SU-DHL-6 (cell line): Measurements from ENCODE around the gene PCDHGA6.
"Not testable (repeated sequence)": the region's sequence is repeated elsewhere in the genome, so short reads cannot be mapped to it uniquely, and the experiment has no call there.

Experiments used
- H2AFZ ChIP-seq: fragments of 200-600 bp; sonication (generic); 2 replicates; pipeline ENCODE4 v1.6.1; 2014; ENCODE audit warnings: low read depth, mild to moderate bottlenecking, moderate library complexity, mixed read lengths, antibody characterized with exemption, low read length; ENCODE audit not compliant: severe bottlenecking
- H3F3A ChIP-seq: fragments of 200-600 bp; shearing (Covaris generic); 2 replicates; pipeline ENCODE4 v1.6.0; 2016; ENCODE audit warnings: antibody characterized with exemption, mild to moderate bottlenecking; ENCODE audit not compliant: insufficient read depth
- H3K27ac ChIP-seq: fragments of 200-600 bp; sonication (generic); 2 replicates; pipeline ENCODE4 v1.5.1; 2016; ENCODE audit warnings: low read depth, mild to moderate bottlenecking, low read length, moderate library complexity, mixed read lengths
- H3K27me3 ChIP-seq: fragments of 200-600 bp; sonication (generic), shearing (Covaris generic); 2 replicates; pipeline ENCODE4 v1.6.0; 2014; ENCODE audit warnings: mild to moderate bottlenecking, low read length
- H3K36me3 ChIP-seq: fragments of 200-600 bp; sonication (generic); 2 replicates; pipeline ENCODE4 v1.6.1; 2014; ENCODE audit warnings: mild to moderate bottlenecking, low read length, mixed read lengths
- H3K4me2 ChIP-seq: fragments of 300-600, 200-600 bp; shearing (Covaris generic), sonication (generic); 2 replicates; pipeline ENCODE4 v1.6.0; 2014; ENCODE audit warnings: low read length, low read depth, mild to moderate bottlenecking; ENCODE audit not compliant: poor library complexity, severe bottlenecking
- H3K4me3 ChIP-seq: fragments of 200-600 bp; sonication (generic); 2 replicates; pipeline ENCODE4 v1.5.1; 2014; ENCODE audit warnings: antibody characterized with exemption, low read length, mild to moderate bottlenecking, mixed read lengths; ENCODE audit not compliant: insufficient read depth, poor library complexity, severe bottlenecking
- H3K79me2 ChIP-seq: fragments of 200-600 bp; sonication (generic); 2 replicates; pipeline ENCODE4 v1.6.1; 2014; ENCODE audit warnings: mild to moderate bottlenecking, low read length, moderate library complexity; ENCODE audit not compliant: insufficient read depth
- H3K9ac ChIP-seq: fragments of 200-600 bp; sonication (generic); 2 replicates; pipeline ENCODE4 v1.7.0; 2014; ENCODE audit warnings: mild to moderate bottlenecking, low read length
- H3K9me2 ChIP-seq: fragments of 200-600 bp; sonication (generic); replicated peaks from 2 replicates; pipeline ENCODE4 v1.6.1; 2014; ENCODE audit warnings: low read length; ENCODE audit not compliant: insufficient read depth
- H3K9me3 ChIP-seq: fragments of 200-600 bp; sonication (generic); 2 replicates; pipeline ENCODE4 v1.6.1; 2014; ENCODE audit warnings: low read length, mixed read lengths; ENCODE audit not compliant: insufficient read depth
- H4K20me1 ChIP-seq: fragments of 200-600 bp; sonication (generic); 2 replicates; pipeline ENCODE4 v1.6.1; 2014; ENCODE audit warnings: low read depth, mild to moderate bottlenecking, antibody characterized with exemption, low read length, moderate library complexity, mixed read lengths
- CTCF ChIP-seq: fragments of 200-600 bp; sonication (generic); IDR thresholded peaks from one replicate; pipeline ENCODE4 v1.5.1; 2017; ENCODE audit warnings: antibody characterized with exemption, mild to moderate bottlenecking, low read length, moderate library complexity; ENCODE audit not compliant: insufficient read depth, poor library complexity, severe bottlenecking
- EZH2phosphoT487 ChIP-seq: fragments of 200-600 bp; sonication (generic), shearing (Covaris generic); conservative IDR thresholded peaks from 2 replicates; pipeline ENCODE4 v1.6.1; 2018; ENCODE audit warnings: mild to moderate bottlenecking, antibody characterized with exemption, low read length, moderate library complexity, mixed read lengths

PCDHGA6 gene

GRCh38 chr5:141411575-141411974, 37.9 kb downstream of the PCDHGA6 start:
- TF ChIP-seq EZH2phosphoT487 (no peak), CTCF (no peak)
- no peak overlapping the region for H3K4me2 ChIP-seq

GRCh38 chr5:141412854-141413539, 39.3 kb downstream of the PCDHGA6 start, which contains the start of gene PCDHGA10:
PCDHGA10 (plus strand) TSS chr5:141412987; CDS start chr5:141413176, 189 bp downstream.
- Histone ChIP-seq H3K36me3 (no peaks in the 10 kb centered on the region), H3K9ac (no peak within 1 kb of the TSS), H3K9me3 (peaks cover 15% of the 10 kb centered on the region; the same call in 1 of the 2 replicates), H3K79me2 (0 out of 2 replicates have a peak, but pooled peaks cover 3% of the 10 kb centered on the region), H2AFZ (no peak within 1 kb of the TSS), H3K9me2 (no peaks in the 10 kb centered on the region), H3K27me3 (no peaks in the 10 kb centered on the region), H3F3A (0 out of 2 replicates have a peak, but pooled peaks cover 5% of the 10 kb centered on the region), H3K27ac (no peak within 1 kb of the TSS), H3K4me3 (no peak within 1 kb of the TSS), H3K4me2 (no peak within 1 kb of the TSS), H4K20me1 (no peaks in the 10 kb centered on the region)
- TF ChIP-seq CTCF = no peak
- TF ChIP-seq EZH2phosphoT487 = no peak

More at GRCh38 chr5:141411575-141411974, 37.9 kb downstream of the PCDHGA6 start:
- no peak overlapping the region for H3K9ac ChIP-seq
- peaks cover 7% of the 10 kb centered on the region for H3K36me3 ChIP-seq
- no peak overlapping the region for H3K4me3 ChIP-seq
- no peak overlapping the region for H3K27ac ChIP-seq
- H3K79me2 ChIP-seq = 0 out of 2 replicates have a peak, but pooled peaks cover 3% of the 10 kb centered on the region
- no peaks in the 10 kb centered on the region for H3K9me2 ChIP-seq
- H3K27me3 ChIP-seq = no peaks in the 10 kb centered on the region
- peaks cover 26% of the 10 kb centered on the region; the same call in 1 of the 2 replicates for H3K9me3 ChIP-seq
- no peaks in the 10 kb centered on the region for H4K20me1 ChIP-seq
- H2AFZ ChIP-seq = no peak overlapping the region
- 0 out of 2 replicates have a peak, but pooled peaks cover 5% of the 10 kb centered on the region for H3F3A ChIP-seq

GRCh38 chr5:141413540-141414069, 39.9 kb downstream of the PCDHGA6 start:
- no peak overlapping the region for H2AFZ ChIP-seq
- H3K4me2 ChIP-seq = no peak overlapping the region
- H3K9me3 ChIP-seq = peaks cover 12% of the 10 kb centered on the region; the same call in 1 of the 2 replicates
- no peaks in the 10 kb centered on the region for H3K9me2 ChIP-seq
- no peaks in the 10 kb centered on the region for H4K20me1 ChIP-seq
- TF ChIP-seq EZH2phosphoT487 = no peak
- no peak for TF ChIP-seq CTCF
- 0 out of 2 replicates have a peak, but pooled peaks cover 3% of the 10 kb centered on the region for H3K79me2 ChIP-seq
- 0 out of 2 replicates have a peak, but pooled peaks cover 5% of the 10 kb centered on the region for H3F3A ChIP-seq
- H3K27me3 ChIP-seq = no peaks in the 10 kb centered on the region
- no peaks in the 10 kb centered on the region for H3K36me3 ChIP-seq
- no peak overlapping the region for H3K4me3 ChIP-seq
- no peak overlapping the region for H3K9ac ChIP-seq
- no peak overlapping the region for H3K27ac ChIP-seq

GRCh38 chr5:141414548-141415274, 41.0 kb downstream of the PCDHGA6 start:
- H3K27me3 ChIP-seq, H3K4me2 ChIP-seq: not testable (repeated sequence)

GRCh38 chr5:141415275-141415618, 41.6 kb downstream of the PCDHGA6 start:
- not testable (repeated sequence) for H2AFZ ChIP-seq, H3K4me2 ChIP-seq, H3F3A ChIP-seq, H4K20me1 ChIP-seq, H3K9me2 ChIP-seq, H3K79me2 ChIP-seq, H3K36me3 ChIP-seq, H3K27me3 ChIP-seq, H3K9ac ChIP-seq, H3K4me3 ChIP-seq, H3K27ac ChIP-seq
- peaks cover 10% of the 10 kb centered on the region; the same call in 1 of the 2 replicates for H3K9me3 ChIP-seq

More at GRCh38 chr5:141414548-141415274, 41.0 kb downstream of the PCDHGA6 start:
- H3K9ac ChIP-seq, H3K9me2 ChIP-seq, H3K36me3 ChIP-seq, H3K79me2 ChIP-seq, H3K4me3 ChIP-seq, H4K20me1 ChIP-seq, H3K27ac ChIP-seq, H3K9me3 ChIP-seq, H2AFZ ChIP-seq, H3F3A ChIP-seq: not testable (repeated sequence)
